Measurements from ENCODE around the gene BRD1. TPM values are rescaled to one million over a fixed set of nuclear protein-coding genes. Genes with fewer than 3 reads are reported as not detected.

Gene BRD1
- polyA plus RNA-seq, 1 experiment = 4.6 TPM

DNA sequence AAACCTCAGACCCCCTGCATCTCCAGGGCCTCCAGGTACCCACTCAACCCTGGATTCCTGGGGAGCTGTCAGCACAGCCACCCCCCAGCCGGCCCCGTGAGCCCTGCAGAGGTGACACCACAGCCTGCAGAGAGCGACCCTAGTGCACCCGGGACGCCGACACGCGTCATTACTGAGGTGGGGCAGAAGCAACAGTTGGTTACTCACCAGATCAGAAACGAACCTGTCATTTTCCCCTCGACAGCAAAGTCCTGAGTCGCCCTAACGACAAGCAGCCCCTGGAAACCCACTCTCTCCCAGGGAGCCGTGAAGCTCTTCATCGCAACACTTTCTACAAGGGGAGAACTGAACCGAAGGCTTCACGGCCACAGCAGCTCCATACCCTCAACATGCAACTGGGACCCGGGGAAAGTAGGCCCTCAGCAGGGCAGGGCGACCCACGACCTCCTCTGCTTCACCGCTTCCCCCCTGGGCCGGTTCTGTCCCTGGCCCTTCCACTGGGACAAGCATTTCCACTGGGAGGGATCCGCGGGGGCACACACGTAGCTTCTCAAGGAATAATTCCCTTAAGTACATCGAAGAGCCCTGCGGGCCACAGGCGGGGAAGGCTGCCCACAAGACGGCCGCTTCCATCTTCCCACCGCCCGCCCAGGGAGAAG lies 1.6 kb downstream of the BRD1 start:
- Histone ChIP-seq H3K27ac (ENCODE audit: low read depth, low read length) (peak overlapping the region; percentile 73), H3K4me3 (ENCODE audit: low read depth, low read length) (peak overlapping the region; percentile 80), H3K27me3 (ENCODE audit: control insufficient read depth, insufficient read depth, low read length) (peaks cover 2% of the 10 kb centered on the region), H3K9me3 (ENCODE audit: control insufficient read depth, insufficient read depth, low read length) (peaks cover 22% of the 10 kb centered on the region)
- no peak for DNase-seq (ENCODE audit: low read depth, low spot score)
- ChIA-PET CTCF (no interaction called here), POLR2A (interaction anchor here (0.8 kb wide), 1 partner anchor 44 kb away, joined by 3 read pairs; no protein-coding TSS in a partner anchor)
- TF ChIP-seq, protein P1, sequence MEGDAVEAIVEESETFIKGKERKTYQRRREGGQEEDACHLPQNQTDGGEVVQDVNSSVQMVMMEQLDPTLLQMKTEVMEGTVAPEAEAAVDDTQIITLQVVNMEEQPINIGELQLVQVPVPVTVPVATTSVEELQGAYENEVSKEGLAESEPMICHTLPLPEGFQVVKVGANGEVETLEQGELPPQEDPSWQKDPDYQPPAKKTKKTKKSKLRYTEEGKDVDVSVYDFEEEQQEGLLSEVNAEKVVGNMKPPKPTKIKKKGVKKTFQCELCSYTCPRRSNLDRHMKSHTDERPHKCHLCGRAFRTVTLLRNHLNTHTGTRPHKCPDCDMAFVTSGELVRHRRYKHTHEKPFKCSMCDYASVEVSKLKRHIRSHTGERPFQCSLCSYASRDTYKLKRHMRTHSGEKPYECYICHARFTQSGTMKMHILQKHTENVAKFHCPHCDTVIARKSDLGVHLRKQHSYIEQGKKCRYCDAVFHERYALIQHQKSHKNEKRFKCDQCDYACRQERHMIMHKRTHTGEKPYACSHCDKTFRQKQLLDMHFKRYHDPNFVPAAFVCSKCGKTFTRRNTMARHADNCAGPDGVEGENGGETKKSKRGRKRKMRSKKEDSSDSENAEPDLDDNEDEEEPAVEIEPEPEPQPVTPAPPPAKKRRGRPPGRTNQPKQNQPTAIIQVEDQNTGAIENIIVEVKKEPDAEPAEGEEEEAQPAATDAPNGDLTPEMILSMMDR (IDR thresholded peaks at IDR 0.05; ENCODE audit: low read depth, low read length) = no peak

DNA sequence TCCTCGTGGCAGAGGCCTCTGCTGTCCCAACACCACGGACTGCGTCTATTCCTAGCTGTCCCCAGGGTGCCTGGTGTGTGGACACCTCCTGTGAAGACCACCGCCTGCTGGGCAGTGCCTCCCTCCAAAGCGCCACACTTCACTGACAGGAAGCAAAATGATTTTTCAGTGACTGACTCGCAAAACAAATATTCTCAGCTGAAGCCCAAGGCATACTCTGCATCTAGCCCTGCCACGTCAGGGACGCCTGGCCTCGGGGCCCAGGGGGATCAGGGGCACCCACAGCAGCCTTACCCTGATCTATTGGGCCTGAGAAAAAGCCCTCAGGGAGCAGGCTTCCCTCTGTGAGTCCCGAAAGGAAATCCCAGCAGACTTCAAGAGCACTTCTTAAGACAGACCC lies 2.2 kb downstream of the BRD1 start:
- POLR2A ChIA-PET = interaction anchor here (0.8 kb wide), 1 partner anchor 44 kb away, joined by 3 read pairs; no protein-coding TSS in a partner anchor

DNA sequence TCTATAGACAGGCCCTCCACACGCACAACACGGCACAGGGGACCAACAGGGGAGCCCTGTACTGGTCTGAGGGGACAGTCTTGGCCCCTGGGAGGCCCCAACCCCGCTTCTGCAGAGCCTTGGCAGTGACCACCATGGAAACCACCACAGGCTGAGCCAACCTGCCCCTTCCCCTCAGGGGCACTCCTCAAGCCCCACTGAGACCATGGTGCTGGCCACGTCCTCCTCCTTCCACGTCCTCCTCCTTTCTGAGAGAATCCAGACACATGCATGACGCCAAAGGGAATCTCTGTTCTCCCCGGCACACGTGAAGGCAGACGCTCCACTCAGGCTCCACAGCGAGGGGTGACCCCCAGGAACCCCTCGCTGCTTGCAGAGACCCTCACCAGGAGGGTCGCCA lies 2.7 kb downstream of the BRD1 start:
- no peak for DNase-seq (ENCODE audit: low read depth, low spot score)
- peaks cover 16% of the 10 kb centered on the region for H3K9me3 ChIP-seq (ENCODE audit: control insufficient read depth, insufficient read depth, low read length)
- no peaks in the 10 kb centered on the region for H3K27me3 ChIP-seq (ENCODE audit: control insufficient read depth, insufficient read depth, low read length)
- TF ChIP-seq, protein P1 (IDR thresholded peaks at IDR 0.05; ENCODE audit: low read depth, low read length) = no peak
- H3K27ac ChIP-seq (ENCODE audit: low read depth, low read length) = peak overlapping the region; percentile 31
- ChIA-PET POLR2A (no interaction called here), CTCF (no interaction called here)
- H3K4me3 ChIP-seq (ENCODE audit: low read depth, low read length) = no peak overlapping the region

More for the DNA sequence above, 2.2 kb downstream of the BRD1 start:
- Histone ChIP-seq H3K4me3 (ENCODE audit: low read depth, low read length) (peak overlapping the region; percentile 80), H3K27ac (ENCODE audit: low read depth, low read length) (peak overlapping the region; percentile 73), H3K9me3 (ENCODE audit: control insufficient read depth, insufficient read depth, low read length) (peaks cover 19% of the 10 kb centered on the region), H3K27me3 (ENCODE audit: control insufficient read depth, insufficient read depth, low read length) (no peaks in the 10 kb centered on the region)
- no peak for DNase-seq (ENCODE audit: low read depth, low spot score)
- TF ChIP-seq, protein P1 (IDR thresholded peaks at IDR 0.05; ENCODE audit: low read depth, low read length) = no peak
- CTCF ChIA-PET = no interaction called here

DNA sequence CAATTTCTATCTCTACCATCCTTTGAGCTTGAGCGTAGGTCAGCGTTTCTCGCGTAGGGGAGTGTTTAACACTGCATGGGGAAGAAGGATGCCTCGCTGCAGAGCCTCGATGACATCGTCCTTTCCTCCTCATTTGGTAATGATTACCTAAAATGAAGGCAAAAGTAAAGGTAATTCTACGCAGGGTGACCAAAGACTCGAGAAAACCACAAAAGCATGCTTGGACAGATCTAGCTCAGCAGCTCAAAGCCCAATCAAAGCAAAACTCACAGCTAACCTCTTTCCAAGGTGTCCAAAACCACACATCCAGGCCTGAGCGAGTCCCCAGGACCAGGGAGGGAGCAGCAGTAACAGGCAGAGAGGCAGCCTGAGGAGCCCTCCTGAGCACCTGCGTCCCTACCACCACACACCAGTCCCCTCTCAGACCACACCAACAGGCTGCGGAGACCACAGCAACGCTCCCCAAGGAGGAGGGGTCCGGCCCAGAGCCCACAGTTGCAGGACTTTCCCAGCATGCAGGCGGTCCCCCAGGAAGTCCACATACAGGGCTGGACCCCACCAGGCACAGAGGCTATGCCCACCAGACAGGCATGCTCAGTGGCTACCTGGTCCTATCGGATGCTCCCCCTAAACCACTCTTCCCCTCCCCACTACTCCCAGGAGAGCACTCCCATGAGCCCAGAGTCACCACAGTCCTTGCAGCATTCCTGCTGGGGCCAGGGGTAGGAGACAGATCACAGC lies 3.3 kb downstream of the BRD1 start:
- TF ChIP-seq, protein P1 (IDR thresholded peaks at IDR 0.05; ENCODE audit: low read depth, low read length) = no peak
- H3K9me3 ChIP-seq (ENCODE audit: control insufficient read depth, insufficient read depth, low read length) = peaks cover 11% of the 10 kb centered on the region
- no peak overlapping the region for H3K4me3 ChIP-seq (ENCODE audit: low read depth, low read length)
- ChIA-PET CTCF (no interaction called here), POLR2A (no interaction called here)
- no peak overlapping the region for H3K27ac ChIP-seq (ENCODE audit: low read depth, low read length)
- H3K27me3 ChIP-seq (ENCODE audit: control insufficient read depth, insufficient read depth, low read length) = no peaks in the 10 kb centered on the region
- DNase-seq (ENCODE audit: low read depth, low spot score) = no peak
